ENCODE measurements around the gene FNTB. TPM values are rescaled to one million over a fixed set of nuclear protein-coding genes. Genes with fewer than 3 reads are reported as not detected.
"Not testable (repeated sequence)": the region's sequence is repeated elsewhere in the genome, so short reads cannot be mapped to it uniquely, and the experiment has no call there.

The FNTB gene
- polyA plus RNA-seq, 3 donors: 12.3 to 14.2 (median 14.1) TPM

- WGBS (ENCODE audit: insufficient coverage): no CpG with 5 or more reads among the region's 6 CpGs
Observed at GRCh38 chr14:65084554-65085505, 98.1 kb downstream of the FNTB start.

GRCh38 chr14:65086686-65087085 lies 100.0 kb downstream of the FNTB start:
- Mint-ChIP-seq H3K9me3 (peaks cover 0 to 19% (median 13%) of the 10 kb centered on the region in 7 donors), H3K36me3 (peaks cover 89 to 95% of the 10 kb centered on the region in 2 donors), H3K4me1 (peaks cover 34% of the 10 kb centered on the region), H3K27ac (peak overlapping the region in 3 of 7 donors; percentile 3 to 68 (median 57))
- H3K4me2 ChIP-seq (replicated peaks; ENCODE audit: extremely low read depth, low read length, poor library complexity, severe bottlenecking); H2AFZ ChIP-seq (ENCODE audit: insufficient read depth, low read depth, low read length, poor library complexity, severe bottlenecking); DNase-seq; H3K4me3 ChIP-seq (replicated peaks in 1 of 3; ENCODE audit: low read depth in 2 of 3, low read length in 3 of 3); H3K27me3 ChIP-seq (ENCODE audit: control insufficient read depth in 2 of 2, insufficient read depth in 2 of 2, low read length in 2 of 2); H3K9ac ChIP-seq (ENCODE audit: insufficient read depth, low read length, poor library complexity, severe bottlenecking); intact Hi-C loops (cut with micrococcal nuclease); H3K27me3 Mint-ChIP-seq (ENCODE audit: low read depth in 3 of 3); H3K4me3 Mint-ChIP-seq: not testable (repeated sequence)
- Histone ChIP-seq H3K4me1 (ENCODE audit: control insufficient read depth in 1 of 2, insufficient read depth in 2 of 2, low read length in 2 of 2) (peaks cover 10 to 19% of the 10 kb centered on the region in 2 donors), H3K9me3 (replicated peaks in 1 of 2; ENCODE audit: control insufficient read depth in 1 of 2, insufficient read depth in 1 of 2, low read length in 2 of 2) (peaks cover 9 to 19% of the 10 kb centered on the region in 2 donors), H3K79me2 (ENCODE audit: insufficient read depth, low read length) (peaks cover 97% of the 10 kb centered on the region), H3K27ac (ENCODE audit: low read depth in 1 of 2, low read length in 2 of 2) (peak overlapping the region in 1 of 2 donors; percentile 26), H3K36me3 (replicated peaks in 1 of 2; ENCODE audit: control insufficient read depth in 1 of 2, insufficient read depth in 2 of 2, low read length in 2 of 2) (peaks cover 82 to 97% of the 10 kb centered on the region in 2 donors), H4K20me1 (ENCODE audit: insufficient read depth, low read length) (peaks cover 86% of the 10 kb centered on the region)
- WGBS (ENCODE audit: insufficient coverage): 100% methylated on average over 3 of the region's 4 CpGs

More at GRCh38 chr14:65084554-65085505, 98.1 kb downstream of the FNTB start:
- H3K9ac ChIP-seq (ENCODE audit: insufficient read depth, low read length, poor library complexity, severe bottlenecking): no peak overlapping the region
- TF ChIP-seq CTCF (IDR thresholded peaks at IDR 0.05): no peak
- H2AFZ ChIP-seq (ENCODE audit: insufficient read depth, low read depth, low read length, poor library complexity, severe bottlenecking): no peak overlapping the region
- Mint-ChIP-seq H3K9me3 (peaks cover 0 to 19% (median 13%) of the 10 kb centered on the region in 7 donors), H3K27ac (peak overlapping the region in 5 of 7 donors; percentile 25 to 81 (median 64)), H3K4me3 (no peak overlapping the region), H3K27me3 (ENCODE audit: low read depth in 3 of 3) (no peaks in the 10 kb centered on the region), H3K4me1 (peaks cover 50% of the 10 kb centered on the region), H3K36me3 (peaks cover 81 to 85% of the 10 kb centered on the region in 2 donors)
- peaks cover 82% of the 10 kb centered on the region for H4K20me1 ChIP-seq (ENCODE audit: insufficient read depth, low read length)
- no peak overlapping the region for H3K4me2 ChIP-seq (replicated peaks; ENCODE audit: extremely low read depth, low read length, poor library complexity, severe bottlenecking)
- peaks cover 67 to 89% of the 10 kb centered on the region in 2 donors for H3K36me3 ChIP-seq (replicated peaks in 1 of 2; ENCODE audit: control insufficient read depth in 1 of 2, insufficient read depth in 2 of 2, low read length in 2 of 2)
- no peak overlapping the region for H3K4me3 ChIP-seq (replicated peaks in 1 of 3; ENCODE audit: low read depth in 2 of 3, low read length in 3 of 3)
- no peak for DNase-seq
- H3K9me3 ChIP-seq (replicated peaks in 1 of 2; ENCODE audit: control insufficient read depth in 1 of 2, insufficient read depth in 1 of 2, low read length in 2 of 2): peaks cover 9 to 19% of the 10 kb centered on the region in 2 donors
- H3K4me1 ChIP-seq (ENCODE audit: control insufficient read depth in 1 of 2, insufficient read depth in 2 of 2, low read length in 2 of 2): peaks cover 28 to 38% of the 10 kb centered on the region in 2 donors
- H3K27me3 ChIP-seq (ENCODE audit: control insufficient read depth in 2 of 2, insufficient read depth in 2 of 2, low read length in 2 of 2): no peaks in the 10 kb centered on the region
- intact Hi-C loops (cut with micrococcal nuclease): no loop called here
- H3K27ac ChIP-seq (ENCODE audit: low read depth in 1 of 2, low read length in 2 of 2): peak overlapping the region in 1 of 2 donors; percentile 76
- H3K79me2 ChIP-seq (ENCODE audit: insufficient read depth, low read length): peaks cover 97% of the 10 kb centered on the region

GRCh38 chr14:65087835-65088234 lies 101.1 kb downstream of the FNTB start:
- not testable (repeated sequence) for H3K4me3 Mint-ChIP-seq

More at GRCh38 chr14:65087835-65088234, 101.1 kb downstream of the FNTB start:
- H3K4me1 ChIP-seq (ENCODE audit: control insufficient read depth in 1 of 2, insufficient read depth in 2 of 2, low read length in 2 of 2); H3K27me3 ChIP-seq (ENCODE audit: control insufficient read depth in 2 of 2, insufficient read depth in 2 of 2, low read length in 2 of 2); H3K27me3 Mint-ChIP-seq (ENCODE audit: low read depth in 3 of 3); DNase-seq; H3K4me2 ChIP-seq (replicated peaks; ENCODE audit: extremely low read depth, low read length, poor library complexity, severe bottlenecking); intact Hi-C loops (cut with micrococcal nuclease); H3K27ac ChIP-seq (ENCODE audit: low read depth in 1 of 2, low read length in 2 of 2); H3K4me3 ChIP-seq (replicated peaks in 1 of 3; ENCODE audit: low read depth in 2 of 3, low read length in 3 of 3); H2AFZ ChIP-seq (ENCODE audit: insufficient read depth, low read depth, low read length, poor library complexity, severe bottlenecking); H3K9ac ChIP-seq (ENCODE audit: insufficient read depth, low read length, poor library complexity, severe bottlenecking): not testable (repeated sequence)
- Mint-ChIP-seq H3K27ac (peak overlapping the region in 2 of 7 donors; percentile 4 to 18), H3K36me3 (peaks cover 88 to 93% of the 10 kb centered on the region in 2 donors), H3K9me3 (peaks cover 0 to 19% (median 13%) of the 10 kb centered on the region in 7 donors), H3K4me1 (peaks cover 22% of the 10 kb centered on the region)
- WGBS (ENCODE audit: insufficient coverage): 83% methylated on average over 3 of the region's 8 CpGs
- peaks cover 9 to 19% of the 10 kb centered on the region in 2 donors for H3K9me3 ChIP-seq (replicated peaks in 1 of 2; ENCODE audit: control insufficient read depth in 1 of 2, insufficient read depth in 1 of 2, low read length in 2 of 2)
- H3K36me3 ChIP-seq (replicated peaks in 1 of 2; ENCODE audit: control insufficient read depth in 1 of 2, insufficient read depth in 2 of 2, low read length in 2 of 2): peaks cover 83 to 97% of the 10 kb centered on the region in 2 donors
- peaks cover 97% of the 10 kb centered on the region for H3K79me2 ChIP-seq (ENCODE audit: insufficient read depth, low read length)
- peaks cover 87% of the 10 kb centered on the region for H4K20me1 ChIP-seq (ENCODE audit: insufficient read depth, low read length)

All from CD14-positive monocyte (primary cell).